IPS DF 6.9 (cell line): ENCODE results near the gene ELFN2.

Experiments
- DNase-seq: peaks from one replicate; pipeline ENCODE4 v3.0.0-alpha.2; 2013; ENCODE audit warnings: low read depth, low spot score
- H3K27ac ChIP-seq: one replicate; pipeline ENCODE4 v1.5.1; 2013; ENCODE audit warnings: low read length, control low read depth
- H3K27me3 ChIP-seq: 2 replicates; pipeline ENCODE4 v1.6.1; 2013; ENCODE audit warnings: mild to moderate bottlenecking, low read length; ENCODE audit not compliant: control insufficient read depth, insufficient read depth
- H3K36me3 ChIP-seq: 2 replicates; pipeline ENCODE4 v1.6.1; 2013; ENCODE audit warnings: low read length; ENCODE audit not compliant: control insufficient read depth, insufficient read depth
- H3K4me1 ChIP-seq: 2 replicates; pipeline ENCODE4 v1.6.1; 2013; ENCODE audit warnings: low read length; ENCODE audit not compliant: control insufficient read depth, insufficient read depth
- H3K4me3 ChIP-seq: 2 replicates; pipeline ENCODE4 v1.5.1; 2013; ENCODE audit warnings: mild to moderate bottlenecking, low read length
- H3K9me3 ChIP-seq: 2 replicates; pipeline ENCODE4 v1.6.1; 2013; ENCODE audit warnings: low read length, inconsistent platforms; ENCODE audit not compliant: control insufficient read depth, insufficient read depth
- WGBS: extraction: QIAGEN DNeasy Blood & Tissue Kit; methylation state at CpG from one replicate; pipeline ENCODE4 v1.1.7; 2013; ENCODE audit warnings: mixed read lengths, missing lambda C conversion rate; ENCODE audit not compliant: insufficient read length, insufficient coverage; 5-methylcytosine and 5-hydroxymethylcytosine counted together

Gene ELFN2

DNA sequence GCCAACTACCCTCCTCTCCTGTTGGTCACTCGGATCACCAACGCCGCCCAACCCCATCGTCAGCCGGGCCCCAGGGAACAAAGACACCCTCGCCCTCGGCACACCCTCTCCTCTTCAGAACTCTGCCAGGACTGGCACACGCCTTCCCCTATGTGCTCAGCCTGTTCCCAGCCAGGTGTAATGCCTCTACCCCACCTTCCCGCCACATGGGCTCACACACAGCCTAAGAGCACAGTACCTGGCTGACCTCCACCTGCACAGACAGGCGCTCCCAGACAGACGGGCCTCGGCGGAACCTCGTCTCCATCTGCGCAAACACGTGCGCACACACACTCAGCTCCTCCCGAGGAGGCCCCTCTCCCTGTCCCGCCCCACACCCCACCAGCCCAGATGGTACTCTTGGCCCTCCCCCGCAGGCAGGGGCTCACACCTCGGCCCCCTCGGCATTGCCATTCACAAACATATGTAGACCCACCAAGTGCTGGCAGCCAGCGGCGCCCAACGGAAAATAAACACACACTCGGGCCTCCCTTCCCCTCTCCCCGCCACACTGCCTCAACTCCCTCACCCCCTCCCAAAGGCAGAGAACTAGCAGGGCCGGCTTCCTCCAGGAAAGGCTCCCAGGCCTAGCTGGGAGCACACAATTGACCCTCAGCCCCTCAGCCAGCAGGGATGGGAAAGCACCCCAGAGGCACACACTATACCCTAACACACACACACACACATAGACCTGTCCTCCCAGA is 8.5 kb downstream of the ELFN2 start:
- Histone ChIP-seq H3K4me3 (no peak overlapping the region), H3K4me1 (peaks cover 6% of the 10 kb centered on the region), H3K9me3 (no peaks in the 10 kb centered on the region), H3K27ac (no peak overlapping the region), H3K27me3 (no peaks in the 10 kb centered on the region; the same call in 1 of the 2 replicates), H3K36me3 (no peaks in the 10 kb centered on the region)
- WGBS, result no CpG with 5 or more reads among the region's 28 CpGs
- no peak for DNase-seq

DNA sequence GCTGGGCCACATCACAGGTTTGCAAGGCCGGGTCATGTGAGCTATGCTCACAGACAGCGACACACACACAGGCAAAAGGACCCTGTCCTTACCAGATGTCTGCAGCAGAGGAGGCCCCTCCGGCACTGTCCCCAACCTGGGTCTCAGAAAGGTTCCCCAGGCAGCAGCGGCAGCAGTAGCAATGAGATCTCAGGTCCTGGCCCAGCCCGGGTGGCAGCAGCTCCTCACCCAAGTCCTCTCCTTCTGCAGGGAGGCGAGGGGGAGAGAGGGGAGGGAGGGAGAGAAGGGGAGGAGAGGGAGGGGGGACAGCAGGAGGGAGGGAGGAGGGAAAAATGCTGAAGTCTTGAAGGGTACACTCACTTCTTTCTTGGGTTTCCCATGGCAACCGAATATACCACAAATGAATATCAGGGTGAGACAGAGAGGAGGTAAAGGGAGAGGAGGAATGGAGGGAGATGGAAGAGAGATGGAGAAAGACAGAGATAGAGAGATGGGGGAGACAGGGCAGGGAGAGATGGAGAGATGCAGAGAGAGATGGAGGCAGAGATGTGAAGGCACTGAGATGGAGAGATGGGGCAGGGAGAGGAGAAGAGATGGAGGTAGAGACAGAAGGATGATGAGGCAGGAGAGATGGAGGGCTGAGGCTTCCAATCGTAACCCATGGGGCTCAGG is 9.5 kb downstream of the ELFN2 start:
- no CpG with 5 or more reads among the region's 8 CpGs for WGBS
- Histone ChIP-seq H3K36me3 (no peaks in the 10 kb centered on the region), H3K9me3 (no peaks in the 10 kb centered on the region), H3K27ac (no peak overlapping the region), H3K4me3 (no peak overlapping the region), H3K4me1 (peaks cover 6% of the 10 kb centered on the region), H3K27me3 (no peaks in the 10 kb centered on the region; the same call in 1 of the 2 replicates)
- DNase-seq, result no peak

DNA sequence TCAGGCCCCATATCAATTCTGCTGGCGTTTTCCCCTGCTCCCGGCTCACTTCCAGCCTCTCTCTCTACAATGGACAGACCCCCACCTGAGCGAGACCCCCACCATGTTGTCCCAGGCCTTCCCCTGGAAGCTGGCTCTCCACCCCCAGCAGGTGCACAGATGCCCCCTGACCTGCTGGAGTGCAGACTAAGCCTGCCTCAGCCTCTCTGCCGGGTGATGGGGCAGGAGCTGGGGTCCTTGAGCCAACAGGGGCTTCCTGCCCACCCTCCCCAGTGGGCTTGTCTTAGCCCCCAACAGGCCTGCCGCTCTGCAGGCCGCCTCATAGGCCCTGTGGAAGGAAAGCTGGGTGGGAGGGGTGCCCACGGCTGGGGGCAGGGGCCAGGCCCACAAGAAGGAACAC is 10.0 kb downstream of the ELFN2 start:
- H3K27me3 ChIP-seq, result no peaks in the 10 kb centered on the region; the same call in 1 of the 2 replicates

DNA sequence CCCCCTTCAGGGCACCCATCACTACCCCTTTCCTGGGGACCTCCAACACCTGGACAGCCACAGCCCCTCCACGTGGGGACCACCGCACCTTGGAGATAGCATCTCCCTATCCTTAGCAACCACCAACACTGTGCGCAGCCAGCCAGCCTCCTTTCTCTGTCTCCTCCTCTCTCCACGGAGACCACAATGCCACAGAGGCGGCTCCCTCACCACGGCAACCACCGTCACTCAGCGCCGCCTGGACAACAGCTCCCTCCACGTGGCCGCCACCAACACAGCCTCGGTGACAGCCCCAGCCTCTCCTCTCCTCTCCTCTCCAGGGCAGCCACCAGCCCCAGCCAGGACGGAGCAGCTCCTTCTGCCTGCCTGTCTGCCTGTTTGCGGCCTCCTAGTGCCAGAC is 10.5 kb downstream of the ELFN2 start:
- Histone ChIP-seq H3K36me3 (no peaks in the 10 kb centered on the region), H3K9me3 (no peaks in the 10 kb centered on the region), H3K4me1 (peaks cover 6% of the 10 kb centered on the region), H3K4me3 (no peak overlapping the region), H3K27me3 (no peaks in the 10 kb centered on the region; the same call in 1 of the 2 replicates), H3K27ac (no peak overlapping the region)
- no peak for DNase-seq
- WGBS, result no CpG with 5 or more reads among the region's 14 CpGs

More for the DNA sequence above, 10.0 kb downstream of the ELFN2 start:
- Histone ChIP-seq H3K9me3 (no peaks in the 10 kb centered on the region), H3K4me3 (no peak overlapping the region), H3K36me3 (no peaks in the 10 kb centered on the region), H3K27ac (no peak overlapping the region), H3K4me1 (peaks cover 6% of the 10 kb centered on the region)
- no CpG with 5 or more reads among the region's 7 CpGs for WGBS
- DNase-seq, result no peak

DNA sequence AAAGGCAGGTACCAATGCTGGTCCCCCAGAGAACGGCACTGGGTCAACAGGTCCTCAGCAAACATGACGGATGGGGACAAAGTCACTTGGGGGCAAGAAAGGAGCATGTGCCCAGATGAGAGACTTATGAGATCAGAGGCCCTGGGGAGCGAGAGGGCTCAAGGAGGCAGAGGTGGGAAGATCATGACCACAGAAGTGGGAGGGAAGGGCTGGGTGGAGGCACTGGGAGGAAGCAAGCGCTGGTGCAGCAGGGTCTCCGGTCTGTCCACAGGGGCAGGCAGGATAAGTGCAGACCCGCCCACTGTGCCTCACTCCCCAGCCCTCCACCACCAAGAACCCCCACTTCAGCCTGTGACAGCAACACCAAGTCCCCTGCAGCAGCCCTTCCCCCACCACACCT is 10.9 kb downstream of the ELFN2 start:
- DNase-seq, result no peak

DNA sequence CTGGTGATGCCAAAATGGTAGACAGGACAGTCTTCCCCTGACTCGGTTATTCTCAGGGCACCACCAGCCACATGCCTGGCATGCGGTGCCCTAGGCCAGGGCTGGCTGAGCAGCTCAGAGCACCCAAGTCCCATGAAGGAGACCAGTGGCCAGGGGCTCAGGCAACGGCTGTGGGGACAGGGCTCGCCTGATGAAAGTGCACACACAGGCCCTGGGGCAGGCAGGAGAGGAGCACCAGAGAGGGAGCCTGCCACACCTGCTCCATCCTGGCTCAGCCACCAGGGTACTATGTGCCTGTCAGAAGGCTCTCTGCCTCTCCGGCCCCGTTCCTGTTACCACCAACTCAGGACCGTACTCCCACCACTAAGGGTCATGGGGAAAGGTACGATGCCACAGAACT is 12.1 kb downstream of the ELFN2 start:
- H3K27me3 ChIP-seq, result no peaks in the 10 kb centered on the region; the same call in 1 of the 2 replicates
- no peaks in the 10 kb centered on the region for H3K9me3 ChIP-seq
- H3K4me3 ChIP-seq, result no peak overlapping the region
- no peak for DNase-seq
- H3K4me1 ChIP-seq, result peaks cover 3% of the 10 kb centered on the region
- H3K27ac ChIP-seq, result no peak overlapping the region
- H3K36me3 ChIP-seq, result no peaks in the 10 kb centered on the region
- WGBS, result no CpG with 5 or more reads among the region's 8 CpGs

More for the DNA sequence above, 10.9 kb downstream of the ELFN2 start:
- no peaks in the 10 kb centered on the region for H3K36me3 ChIP-seq
- no peaks in the 10 kb centered on the region; the same call in 1 of the 2 replicates for H3K27me3 ChIP-seq
- H3K4me3 ChIP-seq, result no peak overlapping the region
- H3K9me3 ChIP-seq, result no peaks in the 10 kb centered on the region
- H3K4me1 ChIP-seq, result peaks cover 6% of the 10 kb centered on the region
- no peak overlapping the region for H3K27ac ChIP-seq
- WGBS, result no CpG with 5 or more reads among the region's 6 CpGs

DNA sequence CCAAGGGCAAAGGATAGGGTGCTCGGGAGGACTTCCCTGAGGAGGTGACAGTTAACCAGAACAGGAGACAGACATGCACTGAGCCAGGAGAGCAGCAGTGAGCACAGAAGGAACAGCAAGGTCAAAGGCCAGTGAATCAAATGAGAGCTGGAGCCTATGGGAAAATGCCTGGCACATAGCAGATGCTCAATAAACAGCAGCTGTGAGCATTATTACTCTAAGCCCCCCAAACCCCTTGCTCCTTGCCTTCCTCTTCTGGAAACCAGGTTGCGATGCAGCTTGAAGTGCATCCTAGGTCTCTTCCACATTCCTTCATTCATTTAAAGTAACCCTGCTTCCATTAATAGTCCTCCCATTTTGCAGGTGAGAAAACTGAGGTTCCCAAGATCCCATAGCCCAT is 13.0 kb downstream of the ELFN2 start:
- WGBS, result no CpG with 5 or more reads among the region's 2 CpGs

DNA sequence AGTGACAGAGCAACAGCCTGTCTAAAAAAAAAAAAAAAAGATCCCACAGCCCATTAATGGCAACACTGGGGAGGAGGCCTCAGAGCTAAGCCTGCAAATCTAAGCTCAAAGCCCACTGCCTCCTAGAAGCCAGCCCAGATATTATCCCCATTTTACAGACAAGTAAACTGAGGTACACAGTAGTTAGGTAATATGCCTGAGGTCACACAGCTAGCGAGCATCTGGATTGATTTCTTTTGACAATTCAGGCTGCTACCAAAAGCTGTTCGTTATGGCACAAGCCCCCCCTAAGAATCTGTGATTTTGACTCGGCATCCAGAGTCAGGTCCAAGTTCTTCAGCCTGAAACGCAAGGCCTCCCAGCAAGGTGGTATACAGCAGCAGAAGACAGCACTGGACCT is 13.7 kb downstream of the ELFN2 start:
- WGBS, result no CpG with 5 or more reads among the region's 4 CpGs
- Histone ChIP-seq H3K27me3 (no peaks in the 10 kb centered on the region; the same call in 1 of the 2 replicates), H3K9me3 (no peaks in the 10 kb centered on the region), H3K4me1 (no peaks in the 10 kb centered on the region; the same call in none of the 2 replicates), H3K27ac (no peak overlapping the region), H3K4me3 (no peak overlapping the region), H3K36me3 (no peaks in the 10 kb centered on the region)
- DNase-seq, result no peak

More for the DNA sequence above, 13.0 kb downstream of the ELFN2 start:
- H3K4me1 ChIP-seq, result peaks cover 2% of the 10 kb centered on the region
- no peak for DNase-seq
- no peak overlapping the region for H3K4me3 ChIP-seq
- H3K9me3 ChIP-seq, result no peaks in the 10 kb centered on the region
- H3K27ac ChIP-seq, result no peak overlapping the region
- no peaks in the 10 kb centered on the region; the same call in 1 of the 2 replicates for H3K27me3 ChIP-seq
- H3K36me3 ChIP-seq, result no peaks in the 10 kb centered on the region

DNA sequence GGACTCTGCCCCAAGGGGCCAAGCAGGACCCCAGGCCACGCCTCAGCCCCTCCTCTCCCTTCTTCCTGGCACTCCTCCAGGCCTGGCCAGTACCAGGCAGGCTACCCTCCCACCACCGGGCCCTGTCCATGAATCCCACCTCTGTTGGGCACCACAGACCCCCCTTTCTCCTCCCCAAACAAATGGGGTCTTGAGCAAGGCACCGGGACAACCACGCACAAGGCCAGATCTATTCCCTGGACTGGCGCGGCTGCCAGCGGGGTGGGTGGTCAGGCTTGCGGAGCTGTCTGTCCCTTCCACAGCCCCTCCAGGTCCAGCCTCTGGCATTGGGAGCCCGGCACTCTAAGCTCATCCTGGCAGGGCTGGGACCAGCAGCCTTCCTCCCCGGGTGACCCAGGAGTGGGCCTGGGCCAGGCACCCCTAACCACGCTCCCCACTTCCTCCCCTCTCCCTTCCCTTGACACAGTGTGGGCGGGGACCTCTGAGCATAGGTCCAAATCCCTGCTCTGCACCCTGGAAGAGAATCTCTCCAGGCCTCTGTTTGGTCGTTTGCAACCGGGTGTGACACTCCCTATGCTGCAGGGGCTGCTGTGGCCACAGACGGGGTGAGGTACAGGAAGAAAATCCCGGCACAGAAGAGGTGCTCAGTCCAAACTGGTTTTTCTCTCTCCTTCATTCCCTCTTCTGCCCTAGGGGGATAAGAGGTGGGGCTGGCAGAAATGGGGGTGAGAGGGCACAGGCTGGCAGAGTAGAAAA is 14.6 kb downstream of the ELFN2 start:
- H3K27me3 ChIP-seq, result no peaks in the 10 kb centered on the region
- no CpG with 5 or more reads among the region's 16 CpGs for WGBS
- no peaks in the 10 kb centered on the region for H3K36me3 ChIP-seq
- H3K9me3 ChIP-seq, result no peaks in the 10 kb centered on the region
- no peak overlapping the region for H3K27ac ChIP-seq
- DNase-seq, result no peak
- no peak overlapping the region for H3K4me3 ChIP-seq
- no peaks in the 10 kb centered on the region; the same call in 1 of the 2 replicates for H3K4me1 ChIP-seq

DNA sequence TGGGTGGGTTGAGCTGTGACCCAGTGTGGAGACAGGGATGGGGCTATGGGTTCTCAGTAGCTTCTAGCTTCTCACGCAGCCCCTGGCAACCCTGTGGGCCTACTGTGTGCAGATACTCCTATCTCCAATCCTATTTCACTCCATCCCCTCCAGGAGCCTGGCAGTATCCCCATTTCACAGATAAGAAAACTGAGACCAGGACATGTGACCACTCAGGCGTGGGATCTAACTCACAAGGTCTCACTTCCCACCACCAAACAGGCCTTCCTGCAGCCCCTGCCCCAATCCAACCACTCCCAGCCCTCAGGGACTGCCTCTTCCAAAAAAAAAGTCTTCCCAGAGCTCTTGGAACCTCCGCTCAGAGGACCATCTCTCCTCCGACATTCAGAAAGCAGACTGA is 15.6 kb downstream of the ELFN2 start:
- H3K4me1 ChIP-seq, result no peaks in the 10 kb centered on the region; the same call in 1 of the 2 replicates

More for the DNA sequence above, 15.6 kb downstream of the ELFN2 start:
- no peaks in the 10 kb centered on the region for H3K36me3 ChIP-seq
- DNase-seq, result no peak
- no peak overlapping the region for H3K4me3 ChIP-seq
- H3K9me3 ChIP-seq, result no peaks in the 10 kb centered on the region
- H3K27me3 ChIP-seq, result no peaks in the 10 kb centered on the region
- no peak overlapping the region for H3K27ac ChIP-seq
- no CpG with 5 or more reads among the region's 4 CpGs for WGBS
